Loucy (cell line): ENCODE measurements around the gene KY.

Source experiments
- H2AFZ ChIP-seq: fragments of 200-600 bp; sonication (generic); 2 replicates; pipeline ENCODE4 v1.6.0; 2016; ENCODE audit warnings: antibody characterized with exemption, mild to moderate bottlenecking, low read length, moderate library complexity
- H3F3A ChIP-seq: fragments of 200-600 bp; 2 replicates; pipeline ENCODE4 v1.6.0; 2016; ENCODE audit warnings: antibody characterized with exemption, low read depth, mild to moderate bottlenecking
- H3K27me3 ChIP-seq: fragments of 200-600 bp; sonication (generic); 2 replicates; pipeline ENCODE4 v1.6.1; 2014; ENCODE audit warnings: low read length, mild to moderate bottlenecking; ENCODE audit not compliant: insufficient read depth, poor library complexity, severe bottlenecking
- H3K36me3 ChIP-seq: fragments of 200-600 bp; sonication (generic); 2 replicates; pipeline ENCODE4 v1.6.1; 2016; ENCODE audit warnings: low read length; ENCODE audit not compliant: insufficient read depth
- H3K4me1 ChIP-seq: fragments of 200-600 bp; sonication (generic); 2 replicates; pipeline ENCODE4 v1.5.1; 2014; ENCODE audit warnings: low read length, mild to moderate bottlenecking; ENCODE audit not compliant: insufficient read depth, poor library complexity, severe bottlenecking
- H3K4me2 ChIP-seq: fragments of 200-600 bp; sonication (generic); 2 replicates; pipeline ENCODE4 v1.6.0; 2014; ENCODE audit warnings: antibody characterized with exemption, low read length, low read depth, mild to moderate bottlenecking; ENCODE audit not compliant: poor library complexity, severe bottlenecking
- H3K4me3 ChIP-seq: fragments of 200-600 bp; sonication (generic); 2 replicates; pipeline ENCODE4 v1.5.1; 2014; ENCODE audit warnings: low read length, mild to moderate bottlenecking, mixed read lengths; ENCODE audit not compliant: poor library complexity, severe bottlenecking
- H3K79me2 ChIP-seq: fragments of 200-600 bp; sonication (generic); 2 replicates; pipeline ENCODE4 v1.6.1; 2014; ENCODE audit warnings: low read length; ENCODE audit not compliant: insufficient read depth
- H3K9ac ChIP-seq: fragments of 200-600 bp; sonication (generic); 2 replicates; pipeline ENCODE4 v1.6.0; 2014; ENCODE audit warnings: mild to moderate bottlenecking, low read depth, low read length, moderate library complexity; ENCODE audit not compliant: poor library complexity, severe bottlenecking
- H3K9me2 ChIP-seq: fragments of 200-600 bp; sonication (generic); replicated peaks from 2 replicates; pipeline ENCODE4 v1.6.1; 2016; ENCODE audit warnings: low read depth, low read length, mixed read lengths
- H3K9me3 ChIP-seq: fragments of 200-600 bp; sonication (generic); 2 replicates; pipeline ENCODE4 v1.6.1; 2014; ENCODE audit warnings: mild to moderate bottlenecking, antibody characterized with exemption, low read length, low read depth; ENCODE audit not compliant: insufficient read depth
- H4K20me1 ChIP-seq: fragments of 200-600 bp; sonication (generic); 2 replicates; pipeline ENCODE4 v1.6.0; 2014; ENCODE audit warnings: antibody characterized with exemption, low read length, mild to moderate bottlenecking; ENCODE audit not compliant: insufficient read depth, poor library complexity, severe bottlenecking
- CTCF ChIP-seq: fragments of 200-600 bp; sonication (generic); conservative IDR thresholded peaks from 2 replicates; pipeline ENCODE4 v1.5.1; 2014; ENCODE audit warnings: mild to moderate bottlenecking, antibody characterized with exemption, low read length
- EZH2phosphoT487 ChIP-seq: fragments of 200-600 bp; IDR thresholded peaks from 2 replicates; pipeline ENCODE4 v1.6.1; 2018; ENCODE audit warnings: antibody characterized with exemption, mild to moderate bottlenecking, moderate library complexity, borderline replicate concordance

The KY gene

GRCh38 chr3:134614955-134615354, 35.9 kb downstream of the KY start:
- H3K27me3 ChIP-seq: no peaks in the 10 kb centered on the region
- H3K4me2 ChIP-seq: no peak overlapping the region
- no peaks in the 10 kb centered on the region for H3K9me3 ChIP-seq
- no peak overlapping the region for H3K4me3 ChIP-seq
- H2AFZ ChIP-seq: no peak overlapping the region
- no peak overlapping the region for H3K9ac ChIP-seq
- H3K79me2 ChIP-seq: no peaks in the 10 kb centered on the region
- H4K20me1 ChIP-seq: no peaks in the 10 kb centered on the region
- TF ChIP-seq CTCF: no peak
- no peak for TF ChIP-seq EZH2phosphoT487
- H3K4me1 ChIP-seq: no peaks in the 10 kb centered on the region
- H3F3A ChIP-seq: no peaks in the 10 kb centered on the region
- no peaks in the 10 kb centered on the region for H3K9me2 ChIP-seq
- no peaks in the 10 kb centered on the region for H3K36me3 ChIP-seq

GRCh38 chr3:134613006-134613520, 37.8 kb downstream of the KY start:
- Histone ChIP-seq H3K36me3 (no peaks in the 10 kb centered on the region), H2AFZ (no peak overlapping the region), H3K9ac (no peak overlapping the region), H3K9me2 (no peaks in the 10 kb centered on the region), H3K79me2 (no peaks in the 10 kb centered on the region), H3F3A (no peaks in the 10 kb centered on the region), H3K9me3 (no peaks in the 10 kb centered on the region), H3K27me3 (no peaks in the 10 kb centered on the region), H3K4me3 (no peak overlapping the region), H3K4me1 (no peaks in the 10 kb centered on the region), H3K4me2 (no peak overlapping the region), H4K20me1 (no peaks in the 10 kb centered on the region)
- no peak for TF ChIP-seq CTCF
- no peak for TF ChIP-seq EZH2phosphoT487

- H3K79me2 ChIP-seq: no peaks in the 10 kb centered on the region
- H3K27me3 ChIP-seq: no peaks in the 10 kb centered on the region
- no peak overlapping the region for H3K4me2 ChIP-seq
- no peak overlapping the region for H3K4me3 ChIP-seq
- peaks cover 4% of the 10 kb centered on the region for H3K4me1 ChIP-seq
- H3K36me3 ChIP-seq: no peaks in the 10 kb centered on the region
- no peak for TF ChIP-seq CTCF
- TF ChIP-seq EZH2phosphoT487: no peak
- no peaks in the 10 kb centered on the region for H3K9me2 ChIP-seq
- H3K9ac ChIP-seq: no peak overlapping the region
- no peak overlapping the region for H2AFZ ChIP-seq
- no peaks in the 10 kb centered on the region for H4K20me1 ChIP-seq
- no peaks in the 10 kb centered on the region for H3K9me3 ChIP-seq
- H3F3A ChIP-seq: no peaks in the 10 kb centered on the region
These were observed 39.3 kb downstream of the KY start for GRCh38 chr3:134611516-134611915.
